Adipose tissue (tissue), 3 donors: ENCODE data around the gene CDC6. TPM values are rescaled to one million over a fixed set of nuclear protein-coding genes. Genes with fewer than 3 reads are reported as not detected.

Experiments
- H3K27ac ChIP-seq: one replicate; pipeline ENCODE4 v1.5.1; 2013; ENCODE audit warnings: low read depth, low read length
- WGBS, 3 donors: extraction: QIAGEN DNeasy Blood & Tissue Kit; methylation state at CpG; one replicate each; pipeline ENCODE4 v1.1.7; 2013; 5-methylcytosine and 5-hydroxymethylcytosine counted together
- polyA plus RNA-seq, 3 donors: library from polyadenylated mRNA; stranded (reverse); fragments of 200-250 nt; gene quantifications; one replicate each; pipeline ENCODE4 v1.2.3, GENCODE V29; 2013
- donor health status: healthy with polysubstance abuse.
- donor health status: Bipolar disorder and iron deficiency.
- donor health status: healthy.

Gene CDC6
- polyA plus RNA-seq, 3 donors: 1.1 to 3.1 (median 1.4) TPM

GRCh38 chr17:40317880-40318829, 30.5 kb downstream of the CDC6 start:
- WGBS, 3 donors: 0% methylated on average over 67 to 70 of the region's 70 CpGs
- peak overlapping the region; percentile 80 for H3K27ac ChIP-seq

GRCh38 chr17:40318830-40319391, 31.2 kb downstream of the CDC6 start:
- 8 to 9% (median 9%) methylated on average over 13 of the region's 13 CpGs for WGBS, 3 donors
- no peak overlapping the region for H3K27ac ChIP-seq

- WGBS, 3 donors: 43 to 50% (median 46%) methylated on average over 11 of the region's 11 CpGs
- no peak overlapping the region for H3K27ac ChIP-seq
These were observed 32.2 kb downstream of the CDC6 start for GRCh38 chr17:40319651-40320540.

- WGBS, 3 donors: 26 to 46% (median 29%) methylated on average over 19 of the region's 19 CpGs
- no peak overlapping the region for H3K27ac ChIP-seq
These were observed 33.3 kb downstream of the CDC6 start for GRCh38 chr17:40320756-40321523.

GRCh38 chr17:40321524-40321929, 33.8 kb downstream of the CDC6 start:
- H3K27ac ChIP-seq: peak overlapping the region; percentile 65
- WGBS, 3 donors: 35 to 43% (median 40%) methylated on average over 4 of the region's 4 CpGs

- WGBS, 3 donors: 0 to 13% (median 10%) methylated on average over 4 of the region's 4 CpGs
- peak overlapping the region; percentile 65 for H3K27ac ChIP-seq
These were observed 34.3 kb downstream of the CDC6 start for GRCh38 chr17:40321961-40322357.

- H3K27ac ChIP-seq: peak overlapping the region; percentile 65
- 10 to 25% (median 16%) methylated on average over 19 of the region's 19 CpGs for WGBS, 3 donors
These were observed 35.0 kb downstream of the CDC6 start for GRCh38 chr17:40322358-40323315.

- 16 to 61% (median 24%) methylated on average over 10 of the region's 10 CpGs for WGBS, 3 donors
- H3K27ac ChIP-seq: peak overlapping the region; percentile 65
These were observed 36.0 kb downstream of the CDC6 start for GRCh38 chr17:40323391-40324381.

GRCh38 chr17:40325156-40326013, 37.7 kb downstream of the CDC6 start:
- 63 to 81% (median 64%) methylated on average over 11 to 13 of the region's 13 CpGs for WGBS, 3 donors
- H3K27ac ChIP-seq: no peak overlapping the region

GRCh38 chr17:40326014-40326831, 38.5 kb downstream of the CDC6 start:
- 45 to 63% (median 46%) methylated on average over 15 to 17 of the region's 17 CpGs for WGBS, 3 donors
- H3K27ac ChIP-seq: no peak overlapping the region

- 12 to 62% (median 52%) methylated on average over 1 of the region's 1 CpG for whole genome bisulfite sequencing, 3 donors
These were observed 39.1 kb downstream of the CDC6 start for GRCh38 chr17:40326832-40327199.

GRCh38 chr17:40327244-40327729, 39.6 kb downstream of the CDC6 start:
- WGBS, 3 donors: 70 to 84% (median 76%) methylated on average over 4 of the region's 4 CpGs
- no peak overlapping the region for H3K27ac ChIP-seq

More at GRCh38 chr17:40326832-40327199, 39.1 kb downstream of the CDC6 start:
- H3K27ac ChIP-seq: no peak overlapping the region

GRCh38 chr17:40327735-40328385, 40.2 kb downstream of the CDC6 start:
- WGBS, 3 donors: 3 to 17% (median 5%) methylated on average over 3 of the region's 3 CpGs
- H3K27ac ChIP-seq: no peak overlapping the region

GRCh38 chr17:40328386-40328766, 40.7 kb downstream of the CDC6 start:
- H3K27ac ChIP-seq: no peak overlapping the region

More at GRCh38 chr17:40328386-40328766, 40.7 kb downstream of the CDC6 start:
- whole genome bisulfite sequencing, 3 donors: 72 to 88% (median 74%) methylated on average over 2 of the region's 2 CpGs
